Bronchial epithelial cell (primary cell): ENCODE results near the gene PHAF1. TPM values are rescaled to one million over a fixed set of nuclear protein-coding genes. Genes with fewer than 3 reads are reported as not detected.

ENCODE experiments used
- DNase-seq: peaks from one replicate; pipeline ENCODE4 v3.0.0-alpha.2; 2010; ENCODE audit warnings: low read depth
- FAIRE-seq: peaks from 2 replicates; lab custom pipeline; 2011; peaks lifted over from hg19 to GRCh38; lab: Jason Lieb, UNC
- H3K27me3 ChIP-seq: 2 replicates; pipeline ENCODE4 v1.5.1; 2011; ENCODE audit warnings: low read length; ENCODE audit not compliant: control insufficient read depth, insufficient read depth
- H3K36me3 ChIP-seq: 2 replicates; pipeline ENCODE4 v1.5.1; 2011; ENCODE audit warnings: low read length; ENCODE audit not compliant: control insufficient read depth, insufficient read depth
- H3K4me3 ChIP-seq: 2 replicates; pipeline ENCODE4 v1.5.1; 2011; ENCODE audit warnings: mild to moderate bottlenecking, low read depth, low read length, control low read depth
- total RNA-seq: library from RNA; depleted of rRNA; stranded (reverse); fragments of >200 nt; gene quantifications from 2 replicates; pipeline ENCODE4 v1.2.1, GENCODE V29; 2014
- TF ChIP-seq, protein P1 (sequence below): IDR thresholded peaks from 2 replicates; pipeline ENCODE4 v1.5.1; 2011; ENCODE audit warnings: mild to moderate bottlenecking, moderate library complexity, low read length, control low read depth, inconsistent platforms; ENCODE audit not compliant: insufficient read depth, severe bottlenecking

Gene PHAF1
- total RNA-seq, 1 donor from 2014 or later: 7.6 TPM

DNA sequence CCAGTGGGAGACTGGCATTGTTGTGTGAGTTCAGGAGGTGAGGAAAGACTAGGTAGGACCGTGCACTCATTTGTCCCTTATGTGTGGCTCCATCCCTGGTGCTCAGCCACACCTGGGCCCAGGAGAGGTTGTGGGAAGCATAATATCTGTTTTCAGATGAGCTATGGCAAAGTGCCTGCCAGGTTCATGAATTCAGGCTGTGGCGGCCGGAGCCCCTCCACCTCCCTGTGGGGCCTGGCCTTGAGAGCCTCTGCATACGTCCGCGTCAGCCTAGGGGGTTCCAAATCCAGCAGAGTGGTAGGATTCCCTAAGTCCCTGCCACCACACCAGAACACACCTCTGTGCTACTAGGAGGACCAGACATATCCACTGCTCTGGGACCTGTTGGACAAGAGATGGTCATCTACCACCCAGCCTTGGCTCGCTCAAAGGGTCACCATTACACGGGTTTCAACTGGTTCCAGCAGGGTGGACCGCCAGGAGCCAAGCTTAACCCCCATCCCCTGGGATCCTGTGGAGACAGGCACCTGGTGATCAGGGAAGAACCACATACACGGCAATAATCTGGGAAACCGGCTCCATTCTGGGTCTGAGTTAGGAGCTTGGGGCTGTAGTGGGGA is 39.0 kb downstream of the PHAF1 start:
- no peak overlapping the region for H3K4me3 ChIP-seq
- peaks cover 12% of the 10 kb centered on the region for H3K36me3 ChIP-seq
- no peaks in the 10 kb centered on the region for H3K27me3 ChIP-seq
- DNase-seq (no peak), FAIRE-seq (no peak)
- TF ChIP-seq, protein P1, sequence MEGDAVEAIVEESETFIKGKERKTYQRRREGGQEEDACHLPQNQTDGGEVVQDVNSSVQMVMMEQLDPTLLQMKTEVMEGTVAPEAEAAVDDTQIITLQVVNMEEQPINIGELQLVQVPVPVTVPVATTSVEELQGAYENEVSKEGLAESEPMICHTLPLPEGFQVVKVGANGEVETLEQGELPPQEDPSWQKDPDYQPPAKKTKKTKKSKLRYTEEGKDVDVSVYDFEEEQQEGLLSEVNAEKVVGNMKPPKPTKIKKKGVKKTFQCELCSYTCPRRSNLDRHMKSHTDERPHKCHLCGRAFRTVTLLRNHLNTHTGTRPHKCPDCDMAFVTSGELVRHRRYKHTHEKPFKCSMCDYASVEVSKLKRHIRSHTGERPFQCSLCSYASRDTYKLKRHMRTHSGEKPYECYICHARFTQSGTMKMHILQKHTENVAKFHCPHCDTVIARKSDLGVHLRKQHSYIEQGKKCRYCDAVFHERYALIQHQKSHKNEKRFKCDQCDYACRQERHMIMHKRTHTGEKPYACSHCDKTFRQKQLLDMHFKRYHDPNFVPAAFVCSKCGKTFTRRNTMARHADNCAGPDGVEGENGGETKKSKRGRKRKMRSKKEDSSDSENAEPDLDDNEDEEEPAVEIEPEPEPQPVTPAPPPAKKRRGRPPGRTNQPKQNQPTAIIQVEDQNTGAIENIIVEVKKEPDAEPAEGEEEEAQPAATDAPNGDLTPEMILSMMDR: no peak

GRCh38 chr16:67149276-67150046 is 39.7 kb downstream of the PHAF1 start:
- Histone ChIP-seq H3K4me3 (peak overlapping the region; percentile 58), H3K36me3 (peaks cover 12% of the 10 kb centered on the region), H3K27me3 (no peaks in the 10 kb centered on the region)
- no peak for FAIRE-seq
- TF ChIP-seq, protein P1: no peak
- no peak for DNase-seq

- TF ChIP-seq, protein P1: peak; percentile 13
- DNase-seq (peak; percentile 15), FAIRE-seq (no peak)
- H3K36me3 ChIP-seq: peaks cover 6% of the 10 kb centered on the region
- H3K27me3 ChIP-seq: no peaks in the 10 kb centered on the region
- peak overlapping the region; percentile 58 for H3K4me3 ChIP-seq
Observed at GRCh38 chr16:67150047-67150832, 40.5 kb downstream of the PHAF1 start.

GRCh38 chr16:67150833-67151396 is 41.2 kb downstream of the PHAF1 start, which contains the start of gene B3GNT9:
B3GNT9 (minus strand) TSS chr16:67150998; CDS start chr16:67150485, 513 bp downstream.
- peak within 1 kb of the TSS; percentile 58 for H3K4me3 ChIP-seq
- FAIRE-seq (no peak), DNase-seq (peak; percentile 38)
- no peaks in the 10 kb centered on the region for H3K27me3 ChIP-seq
- peaks cover 4% of the 10 kb centered on the region for H3K36me3 ChIP-seq
- TF ChIP-seq, protein P1: no peak

DNA sequence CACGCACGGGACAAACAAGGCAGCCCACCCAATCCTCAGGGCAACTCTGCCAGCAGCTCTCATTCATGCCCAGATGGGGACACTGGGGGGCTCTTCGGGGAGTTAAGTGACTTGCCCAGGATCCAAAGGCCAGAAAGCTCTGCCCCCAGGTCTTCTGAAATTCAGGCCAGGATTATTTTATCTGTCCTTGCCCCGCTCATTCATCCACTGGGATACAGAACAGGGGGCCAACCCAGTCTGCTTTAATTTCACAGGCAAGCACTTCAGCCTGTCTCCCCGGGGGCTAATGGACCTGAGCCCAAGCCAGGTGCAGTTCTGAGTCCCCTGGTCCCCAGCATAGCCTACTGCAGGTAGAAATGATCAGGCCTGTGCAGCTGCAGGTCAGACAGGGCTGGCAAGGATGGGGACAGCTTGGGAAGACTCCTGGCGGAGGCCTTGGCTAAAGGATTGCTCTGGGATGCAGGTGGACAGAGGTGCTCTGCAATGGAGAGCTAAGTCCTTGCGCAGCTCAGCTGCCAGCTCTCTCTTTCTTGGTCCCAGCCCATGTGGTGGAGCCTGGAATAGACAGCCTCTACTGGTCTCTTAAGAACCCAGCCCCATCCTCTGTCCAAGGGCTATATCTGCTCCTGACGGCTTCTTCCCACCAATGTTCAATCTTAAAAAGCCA is 41.8 kb downstream of the PHAF1 start:
- Histone ChIP-seq H3K4me3 (no peak overlapping the region), H3K27me3 (no peaks in the 10 kb centered on the region), H3K36me3 (peaks cover 3% of the 10 kb centered on the region)
- FAIRE-seq (no peak), DNase-seq (no peak)
- TF ChIP-seq, protein P1: no peak
